Neuronal stem cell (in vitro differentiated cells): Measurements from ENCODE around the gene FLRT1.

Source experiments
- DNase-seq: peaks from one replicate; pipeline ENCODE4 v3.0.0-alpha.2; 2013; ENCODE audit warnings: low spot score
- H2AFZ ChIP-seq: one replicate; pipeline ENCODE4 v1.6.1; 2013; ENCODE audit warnings: mild to moderate bottlenecking, low read length, inconsistent platforms
- H2AK5ac ChIP-seq: 2 replicates; pipeline ENCODE4 v1.6.1; 2013; ENCODE audit warnings: low read depth, mild to moderate bottlenecking, inconsistent platforms, low read length, moderate library complexity, mixed read lengths
- H2BK120ac ChIP-seq: 2 replicates; pipeline ENCODE4 v1.6.1; 2013; ENCODE audit warnings: low read depth, mild to moderate bottlenecking, inconsistent platforms, low read length, moderate library complexity, mixed read lengths
- H2BK12ac ChIP-seq: one replicate; pipeline ENCODE4 v1.6.1; 2013; ENCODE audit warnings: low read length, inconsistent platforms
- H2BK15ac ChIP-seq: 2 replicates; pipeline ENCODE4 v1.6.1; 2013; ENCODE audit warnings: mild to moderate bottlenecking, low read length, inconsistent platforms, mixed read lengths
- H2BK5ac ChIP-seq: one replicate; pipeline ENCODE4 v1.6.1; 2013; ENCODE audit warnings: inconsistent platforms, mild to moderate bottlenecking, low read length, moderate library complexity
- H3K14ac ChIP-seq: one replicate; pipeline ENCODE4 v1.6.1; 2013; ENCODE audit warnings: low read length, inconsistent platforms
- H3K18ac ChIP-seq: 2 replicates; pipeline ENCODE4 v1.6.1; 2013; ENCODE audit warnings: low read length, inconsistent platforms
- H3K23ac ChIP-seq: 2 replicates; pipeline ENCODE4 v1.6.1; 2013; ENCODE audit warnings: low read depth, mild to moderate bottlenecking, mixed read lengths, low read length, inconsistent platforms; ENCODE audit not compliant: poor library complexity
- H3K27ac ChIP-seq: replicated peaks from 3 replicates; pipeline ENCODE4 v1.5.1; 2013; ENCODE audit warnings: low read length, inconsistent platforms
- H3K27me3 ChIP-seq, 3 experiments: 2 replicates each; pipeline ENCODE4 v1.6.1; 2013; ENCODE audit warnings: low read length in 3 of 3, mild to moderate bottlenecking in 2 of 3, inconsistent platforms in 1 of 3, low read depth in 1 of 3, mixed read lengths in 1 of 3, moderate library complexity in 1 of 3; ENCODE audit not compliant: control insufficient read depth in 3 of 3, insufficient read depth in 3 of 3
- H3K36me3 ChIP-seq, 2 donors: replicated peaks in 1 of 2; 2 replicates each; pipeline ENCODE4 v1.6.1; 2013; ENCODE audit warnings: low read length in 2 of 2; ENCODE audit not compliant: control insufficient read depth in 2 of 2, insufficient read depth in 2 of 2
- H3K4ac ChIP-seq: 2 replicates; pipeline ENCODE4 v1.6.1; 2013; ENCODE audit warnings: inconsistent platforms, mild to moderate bottlenecking, low read length, moderate library complexity
- H3K4me1 ChIP-seq, 2 donors: 1 replicate in 1 of 2; 2 replicates in 1 of 2; pipeline ENCODE4 v1.6.1; 2013; ENCODE audit warnings: low read length in 2 of 2, low read depth in 1 of 2; ENCODE audit not compliant: control insufficient read depth in 2 of 2, insufficient read depth in 1 of 2
- H3K4me2 ChIP-seq: one replicate; pipeline ENCODE4 v1.6.1; 2013; ENCODE audit warnings: mild to moderate bottlenecking, low read length, inconsistent platforms; ENCODE audit not compliant: insufficient read depth, poor library complexity, severe bottlenecking
- H3K4me3 ChIP-seq, 2 donors: 2 replicates each; pipeline ENCODE4 v1.5.1; 2013; ENCODE audit warnings: low read length in 2 of 2, mild to moderate bottlenecking in 2 of 2, inconsistent platforms in 1 of 2, moderate library complexity in 1 of 2
- H3K79me1 ChIP-seq: one replicate; pipeline ENCODE4 v1.6.1; 2013; ENCODE audit warnings: low read depth, mild to moderate bottlenecking, inconsistent platforms, low read length, moderate library complexity
- H3K9ac ChIP-seq: one replicate; pipeline ENCODE4 v1.6.1; 2013; ENCODE audit warnings: mild to moderate bottlenecking, low read depth, low read length, inconsistent platforms; ENCODE audit not compliant: poor library complexity
- H3K9me3 ChIP-seq, 2 donors: replicated peaks in 1 of 2; 2 replicates each; pipeline versions ENCODE3 to v1.6.1; 2013; ENCODE audit warnings: low read length in 2 of 2, mild to moderate bottlenecking in 2 of 2, inconsistent platforms in 1 of 2, low read depth in 1 of 2, mixed read lengths in 1 of 2, moderate library complexity in 1 of 2; ENCODE audit not compliant: control insufficient read depth in 2 of 2, insufficient read depth in 1 of 2
- H4K8ac ChIP-seq: one replicate; pipeline ENCODE4 v1.6.1; 2013; ENCODE audit warnings: low read depth, mild to moderate bottlenecking, inconsistent platforms, low read length, moderate library complexity
- H4K91ac ChIP-seq: one replicate; pipeline ENCODE4 v1.6.1; 2013; ENCODE audit warnings: low read length, low read depth, mild to moderate bottlenecking, inconsistent platforms; ENCODE audit not compliant: poor library complexity
- WGBS, 2 donors: extraction: QIAGEN DNeasy Blood & Tissue Kit; methylation state at CpG; one replicate each; pipeline ENCODE4 v1.1.7; 2013; ENCODE audit warnings: missing lambda C conversion rate in 2 of 2, mixed read lengths in 1 of 2; ENCODE audit not compliant: insufficient read length in 2 of 2, insufficient replicate concordance in 1 of 2; ENCODE audit errors: extremely low coverage in 2 of 2; 5-methylcytosine and 5-hydroxymethylcytosine counted together

FLRT1 gene

DNA sequence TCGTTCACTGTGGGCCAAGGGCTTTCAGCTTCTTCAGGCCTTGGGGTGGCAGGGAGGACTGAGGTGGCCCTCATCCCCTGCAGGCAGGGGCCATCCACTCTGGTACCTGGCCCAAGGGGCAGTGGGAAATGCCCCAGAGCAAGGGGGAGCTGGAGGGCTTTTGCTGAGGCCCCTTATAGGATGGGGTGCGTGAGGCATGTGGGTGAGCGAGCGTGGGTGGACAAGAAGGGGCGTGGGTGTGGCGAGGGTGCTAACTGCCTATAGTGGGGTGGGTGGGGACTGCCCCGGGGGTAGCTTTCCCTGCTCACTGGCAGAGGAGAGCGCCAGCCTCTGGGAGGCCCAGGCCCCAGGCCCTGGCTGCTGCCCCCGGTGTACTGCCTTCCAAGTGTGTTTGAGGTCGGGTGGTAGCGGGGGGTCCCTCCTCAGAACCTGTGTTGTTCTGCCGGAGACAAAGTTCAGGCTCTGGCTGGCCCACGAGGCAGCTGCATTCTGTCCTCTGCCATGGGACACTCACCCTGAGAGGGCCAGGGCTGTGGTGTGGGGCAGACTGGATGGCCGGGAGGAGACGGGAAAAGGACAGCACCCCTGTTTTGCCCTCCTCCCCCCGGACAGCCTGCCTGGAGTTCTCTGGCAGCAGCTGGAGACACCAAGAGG lies 3.4 kb downstream of the FLRT1 start:
- H2BK12ac ChIP-seq, result peak overlapping the region; percentile 14
- peak overlapping the region; percentile 91 for H2AK5ac ChIP-seq
- no peaks in the 10 kb centered on the region for H3K9me3 ChIP-seq
- H3K18ac ChIP-seq, result peak overlapping the region; percentile 82
- no peak for DNase-seq
- H4K8ac ChIP-seq, result no peak overlapping the region
- H2BK120ac ChIP-seq, result no peak overlapping the region
- H2AFZ ChIP-seq, result no peak overlapping the region
- H2BK15ac ChIP-seq, result peak overlapping the region; percentile 54
- no peak overlapping the region for H2BK5ac ChIP-seq
- H3K36me3 ChIP-seq, result no peaks in the 10 kb centered on the region
- WGBS, 2 donors, result no CpG with 5 or more reads among the region's 16 CpGs
- no peak overlapping the region for H3K9ac ChIP-seq
- H3K14ac ChIP-seq, result no peak overlapping the region
- H3K4me1 ChIP-seq, result peaks cover 32 to 39% of the 10 kb centered on the region in 2 donors
- H3K79me1 ChIP-seq, result no peaks in the 10 kb centered on the region
- no peak overlapping the region for H3K4me2 ChIP-seq
- H4K91ac ChIP-seq, result no peak overlapping the region
- no peak overlapping the region for H3K23ac ChIP-seq
- no peak overlapping the region for H3K4me3 ChIP-seq
- H3K27ac ChIP-seq, result no peak overlapping the region
- peaks cover 11 to 45% (median 36%) of the 10 kb centered on the region in 3 experiments for H3K27me3 ChIP-seq
- H3K4ac ChIP-seq, result peak overlapping the region; percentile 41

GRCh38 chr11:64040684-64041322 lies 5.1 kb downstream of the FLRT1 start:
- Histone ChIP-seq H3K4ac (no peak overlapping the region), H3K18ac (peak overlapping the region; percentile 86), H3K79me1 (no peaks in the 10 kb centered on the region), H3K23ac (no peak overlapping the region), H3K27me3 (peaks cover 11 to 34% (median 28%) of the 10 kb centered on the region in 3 experiments), H3K4me1 (peaks cover 27 to 30% of the 10 kb centered on the region in 2 donors), H2BK5ac (no peak overlapping the region), H3K4me2 (no peak overlapping the region), H3K27ac (no peak overlapping the region), H2AK5ac (no peak overlapping the region), H4K8ac (no peak overlapping the region), H3K14ac (no peak overlapping the region), H3K4me3 (no peak overlapping the region), H3K9ac (no peak overlapping the region), H3K36me3 (no peaks in the 10 kb centered on the region), H2BK120ac (peak overlapping the region; percentile 47), H2BK12ac (no peak overlapping the region), H4K91ac (no peak overlapping the region), H2BK15ac (no peak overlapping the region), H3K9me3 (no peaks in the 10 kb centered on the region), H2AFZ (no peak overlapping the region)
- no peak for DNase-seq
- WGBS, 2 donors, result no CpG with 5 or more reads among the region's 20 CpGs

DNA sequence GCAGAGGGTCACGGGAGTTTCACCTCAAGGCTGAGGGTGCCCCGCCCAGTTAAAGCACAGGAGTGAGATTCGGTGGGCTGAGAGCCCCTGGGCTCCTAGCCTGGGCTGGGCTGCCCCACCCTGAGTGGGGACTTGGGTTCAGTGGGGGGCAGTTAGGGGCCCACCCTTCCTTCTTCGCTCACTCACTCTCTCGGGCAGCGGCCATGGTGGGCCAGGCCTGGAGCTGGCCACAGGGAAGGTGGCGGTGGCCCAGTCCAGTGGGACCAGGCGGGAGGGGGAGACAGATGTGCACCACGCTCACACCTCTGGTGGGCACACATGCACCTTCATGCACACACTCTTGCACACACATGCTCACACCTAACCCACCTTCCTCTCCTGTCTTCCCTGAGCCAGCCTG lies 6.1 kb downstream of the FLRT1 start:
- Histone ChIP-seq H3K79me1 (no peaks in the 10 kb centered on the region), H3K27me3 (peaks cover 5 to 23% (median 21%) of the 10 kb centered on the region in 3 experiments), H3K14ac (peak overlapping the region; percentile 85), H4K8ac (no peak overlapping the region), H3K27ac (no peak overlapping the region), H3K4me2 (no peak overlapping the region), H3K18ac (peak overlapping the region; percentile 86), H3K4ac (no peak overlapping the region), H3K4me1 (peaks cover 25 to 26% of the 10 kb centered on the region in 2 donors), H2BK120ac (peak overlapping the region; percentile 47), H3K4me3 (no peak overlapping the region), H2BK5ac (peak overlapping the region; percentile 78), H3K23ac (peak overlapping the region; percentile 68), H3K9ac (peak overlapping the region; percentile 66), H4K91ac (no peak overlapping the region), H2BK12ac (peak overlapping the region; percentile 33), H3K9me3 (no peaks in the 10 kb centered on the region), H2AK5ac (peak overlapping the region; percentile 92), H2AFZ (no peak overlapping the region), H3K36me3 (no peaks in the 10 kb centered on the region), H2BK15ac (peak overlapping the region; percentile 90)
- no CpG with 5 or more reads among the region's 9 CpGs for WGBS, 2 donors
- DNase-seq, result no peak

- no CpG with 5 or more reads among the region's 4 CpGs for WGBS, 2 donors
- no peak overlapping the region for H2BK120ac ChIP-seq
These were observed 6.6 kb downstream of the FLRT1 start for GRCh38 chr11:64042301-64042700.

More at GRCh38 chr11:64042301-64042700, 6.6 kb downstream of the FLRT1 start:
- Histone ChIP-seq H3K18ac (peak overlapping the region; percentile 86), H2BK15ac (peak overlapping the region; percentile 90), H3K23ac (peak overlapping the region; percentile 68), H3K9ac (no peak overlapping the region), H3K14ac (no peak overlapping the region), H3K4ac (no peak overlapping the region), H2BK5ac (no peak overlapping the region), H3K79me1 (no peaks in the 10 kb centered on the region), H3K4me3 (no peak overlapping the region), H3K36me3 (no peaks in the 10 kb centered on the region), H3K4me2 (no peak overlapping the region), H2AK5ac (peak overlapping the region; percentile 92), H2BK12ac (peak overlapping the region; percentile 33), H3K4me1 (peaks cover 24 to 26% of the 10 kb centered on the region in 2 donors), H4K8ac (no peak overlapping the region), H4K91ac (no peak overlapping the region), H3K27ac (no peak overlapping the region), H3K27me3 (peaks cover under 1 to 19% (median 16%) of the 10 kb centered on the region in 3 experiments), H3K9me3 (no peaks in the 10 kb centered on the region), H2AFZ (no peak overlapping the region)
- DNase-seq, result no peak
